ENCODE results near the gene CNGA3.
"Not testable (repeated sequence)": the region's sequence is repeated elsewhere in the genome, so short reads cannot be mapped to it uniquely, and the experiment has no call there.

Gene CNGA3

GRCh38 chr2:98317214-98317613 lies 29.0 kb upstream of the CNGA3 start:
- no peak overlapping the region for H3K4me3 ChIP-seq (ENCODE audit: low read depth, low read length)
- no peak overlapping the region for H3K9ac ChIP-seq (ENCODE audit: low read length)
- no peak overlapping the region for H2BK12ac ChIP-seq (ENCODE audit: low read length)
- no peaks in the 10 kb centered on the region for H3K79me1 ChIP-seq (ENCODE audit: low read length)
- H3K79me2 ChIP-seq (ENCODE audit: control insufficient read depth, insufficient read depth, low read length, poor library complexity): no peaks in the 10 kb centered on the region
- no peak overlapping the region for H2BK120ac ChIP-seq (ENCODE audit: insufficient read depth, low read length, poor library complexity)
- H3K4me1 ChIP-seq (ENCODE audit: control insufficient read depth in 1 of 2, insufficient read depth in 2 of 2, low read length in 2 of 2): no peaks in the 10 kb centered on the region
- no peak overlapping the region for H3K27ac ChIP-seq (ENCODE audit: low read depth, low read length)
- H4K12ac ChIP-seq (ENCODE audit: low read depth, low read length): no peak overlapping the region
- peaks cover 11% of the 10 kb centered on the region for H3K9me3 ChIP-seq (ENCODE audit: insufficient read depth, low read depth, low read length)
- H2AFZ ChIP-seq (ENCODE audit: insufficient read depth, low read length, poor library complexity): no peak overlapping the region
- H4K91ac ChIP-seq (ENCODE audit: low read depth, low read length): no peak overlapping the region
- no peak overlapping the region for H3K18ac ChIP-seq (ENCODE audit: low read length)
- H3K23ac ChIP-seq (ENCODE audit: low read length): no peak overlapping the region
- H3K14ac ChIP-seq (ENCODE audit: low read length): no peak overlapping the region
- DNase-seq: no peak
- H3K27me3 ChIP-seq (ENCODE audit: insufficient read depth, low read length): no peaks in the 10 kb centered on the region
- no peak overlapping the region for H3K4me2 ChIP-seq (ENCODE audit: low read length)
- no peak overlapping the region for H4K8ac ChIP-seq (ENCODE audit: low read depth, low read length)
- H3K36me3 ChIP-seq (ENCODE audit: control insufficient read depth in 1 of 2, insufficient read depth in 2 of 2, low read length in 2 of 2): no peaks in the 10 kb centered on the region
- H3K4ac ChIP-seq (ENCODE audit: low read depth, low read length): no peak overlapping the region
- no peak overlapping the region for H2BK5ac ChIP-seq (ENCODE audit: low read depth, low read length, poor library complexity)
- no CpG with 5 or more reads among the region's 3 CpGs for WGBS (ENCODE audit: extremely low coverage, insufficient coverage, insufficient read length)
- no peak overlapping the region for H2AK5ac ChIP-seq (ENCODE audit: low read length)

- H4K12ac ChIP-seq (ENCODE audit: low read depth, low read length); H3K4me2 ChIP-seq (ENCODE audit: low read length); H3K18ac ChIP-seq (ENCODE audit: low read length); H2AK5ac ChIP-seq (ENCODE audit: low read length); H3K4me3 ChIP-seq (ENCODE audit: low read depth, low read length); H3K27me3 ChIP-seq (ENCODE audit: insufficient read depth, low read length); H2BK5ac ChIP-seq (ENCODE audit: low read depth, low read length, poor library complexity); H3K79me1 ChIP-seq (ENCODE audit: low read length); H3K23ac ChIP-seq (ENCODE audit: low read length); H3K14ac ChIP-seq (ENCODE audit: low read length); H3K27ac ChIP-seq (ENCODE audit: low read depth, low read length); H3K36me3 ChIP-seq (ENCODE audit: control insufficient read depth in 1 of 2, insufficient read depth in 2 of 2, low read length in 2 of 2); H3K9me3 ChIP-seq (ENCODE audit: insufficient read depth, low read depth, low read length); H4K8ac ChIP-seq (ENCODE audit: low read depth, low read length); H2AFZ ChIP-seq (ENCODE audit: insufficient read depth, low read length, poor library complexity); H4K91ac ChIP-seq (ENCODE audit: low read depth, low read length); H2BK120ac ChIP-seq (ENCODE audit: insufficient read depth, low read length, poor library complexity); H2BK12ac ChIP-seq (ENCODE audit: low read length); H3K4me1 ChIP-seq (ENCODE audit: control insufficient read depth in 1 of 2, insufficient read depth in 2 of 2, low read length in 2 of 2); H3K9ac ChIP-seq (ENCODE audit: low read length); H3K4ac ChIP-seq (ENCODE audit: low read depth, low read length); DNase-seq; H3K79me2 ChIP-seq (ENCODE audit: control insufficient read depth, insufficient read depth, low read length, poor library complexity): not testable (repeated sequence)
- no CpG with 5 or more reads among the region's 3 CpGs for WGBS (ENCODE audit: extremely low coverage, insufficient coverage, insufficient read length)
Measured at GRCh38 chr2:98320171-98320570, 26.1 kb upstream of the CNGA3 start.

- no peak overlapping the region for H4K12ac ChIP-seq (ENCODE audit: low read depth, low read length)
- H3K23ac ChIP-seq (ENCODE audit: low read length): no peak overlapping the region
- no peak overlapping the region for H3K27ac ChIP-seq (ENCODE audit: low read depth, low read length)
- no peak for DNase-seq
- H3K14ac ChIP-seq (ENCODE audit: low read length): no peak overlapping the region
- no peak overlapping the region for H4K8ac ChIP-seq (ENCODE audit: low read depth, low read length)
- no peaks in the 10 kb centered on the region for H3K27me3 ChIP-seq (ENCODE audit: insufficient read depth, low read length)
- H2BK5ac ChIP-seq (ENCODE audit: low read depth, low read length, poor library complexity): no peak overlapping the region
- H3K4ac ChIP-seq (ENCODE audit: low read depth, low read length): no peak overlapping the region
- H3K9me3 ChIP-seq (ENCODE audit: insufficient read depth, low read depth, low read length): peaks cover 8% of the 10 kb centered on the region
- H3K9ac ChIP-seq (ENCODE audit: low read length): no peak overlapping the region
- no peak overlapping the region for H2AFZ ChIP-seq (ENCODE audit: insufficient read depth, low read length, poor library complexity)
- H4K91ac ChIP-seq (ENCODE audit: low read depth, low read length): no peak overlapping the region
- no peak overlapping the region for H3K4me2 ChIP-seq (ENCODE audit: low read length)
- WGBS (ENCODE audit: extremely low coverage, insufficient coverage, insufficient read length): no CpG with 5 or more reads among the region's 2 CpGs
- no peaks in the 10 kb centered on the region for H3K79me2 ChIP-seq (ENCODE audit: control insufficient read depth, insufficient read depth, low read length, poor library complexity)
- no peaks in the 10 kb centered on the region for H3K4me1 ChIP-seq (ENCODE audit: control insufficient read depth in 1 of 2, insufficient read depth in 2 of 2, low read length in 2 of 2)
- no peak overlapping the region for H2BK12ac ChIP-seq (ENCODE audit: low read length)
- H2BK120ac ChIP-seq (ENCODE audit: insufficient read depth, low read length, poor library complexity): no peak overlapping the region
- no peak overlapping the region for H3K4me3 ChIP-seq (ENCODE audit: low read depth, low read length)
- H3K18ac ChIP-seq (ENCODE audit: low read length): no peak overlapping the region
- no peak overlapping the region for H2AK5ac ChIP-seq (ENCODE audit: low read length)
- no peaks in the 10 kb centered on the region for H3K79me1 ChIP-seq (ENCODE audit: low read length)
- H3K36me3 ChIP-seq (ENCODE audit: control insufficient read depth in 1 of 2, insufficient read depth in 2 of 2, low read length in 2 of 2): no peaks in the 10 kb centered on the region
Measured at GRCh38 chr2:98324181-98324580, 22.1 kb upstream of the CNGA3 start.

GRCh38 chr2:98327776-98328175 lies 18.5 kb upstream of the CNGA3 start:
- H3K9me3 ChIP-seq (ENCODE audit: insufficient read depth, low read depth, low read length): no peaks in the 10 kb centered on the region
- H3K4ac ChIP-seq (ENCODE audit: low read depth, low read length): no peak overlapping the region
- H3K27me3 ChIP-seq (ENCODE audit: insufficient read depth, low read length): no peaks in the 10 kb centered on the region
- H3K23ac ChIP-seq (ENCODE audit: low read length): no peak overlapping the region
- DNase-seq: no peak
- no peak overlapping the region for H2AK5ac ChIP-seq (ENCODE audit: low read length)
- H4K91ac ChIP-seq (ENCODE audit: low read depth, low read length): no peak overlapping the region
- no peak overlapping the region for H2BK5ac ChIP-seq (ENCODE audit: low read depth, low read length, poor library complexity)
- H2BK120ac ChIP-seq (ENCODE audit: insufficient read depth, low read length, poor library complexity): no peak overlapping the region
- H3K9ac ChIP-seq (ENCODE audit: low read length): no peak overlapping the region
- H3K4me2 ChIP-seq (ENCODE audit: low read length): no peak overlapping the region
- no peak overlapping the region for H4K12ac ChIP-seq (ENCODE audit: low read depth, low read length)
- H3K4me1 ChIP-seq (ENCODE audit: control insufficient read depth in 1 of 2, insufficient read depth in 2 of 2, low read length in 2 of 2): no peaks in the 10 kb centered on the region
- H3K79me2 ChIP-seq (ENCODE audit: control insufficient read depth, insufficient read depth, low read length, poor library complexity): no peaks in the 10 kb centered on the region
- H3K4me3 ChIP-seq (ENCODE audit: low read depth, low read length): no peak overlapping the region
- H2AFZ ChIP-seq (ENCODE audit: insufficient read depth, low read length, poor library complexity): no peak overlapping the region
- no CpG with 5 or more reads among the region's 4 CpGs for WGBS (ENCODE audit: extremely low coverage, insufficient coverage, insufficient read length)
- no peaks in the 10 kb centered on the region for H3K36me3 ChIP-seq (ENCODE audit: control insufficient read depth in 1 of 2, insufficient read depth in 2 of 2, low read length in 2 of 2)
- H3K27ac ChIP-seq (ENCODE audit: low read depth, low read length): no peak overlapping the region
- H3K79me1 ChIP-seq (ENCODE audit: low read length): no peaks in the 10 kb centered on the region
- no peak overlapping the region for H4K8ac ChIP-seq (ENCODE audit: low read depth, low read length)
- no peak overlapping the region for H3K14ac ChIP-seq (ENCODE audit: low read length)
- H3K18ac ChIP-seq (ENCODE audit: low read length): no peak overlapping the region
- H2BK12ac ChIP-seq (ENCODE audit: low read length): no peak overlapping the region
